Spleen (tissue), 7 donors: ENCODE results near the gene BRINP1.

Experiments
- CTCF ChIP-seq, 11 experiments: fragments of 200-600 bp in 7 of 11; fragments of 450-650 bp in 4 of 11; sonication (generic) in 4 of 11; IDR thresholded peaks in 8 of 11; conservative IDR thresholded peaks in 3 of 11; 1 replicate in 7 of 11; 2 replicates in 4 of 11; pipeline versions ENCODE4 v1.4.0 to v1.8.0; 2016 to 2021; ENCODE audit warnings: antibody characterized with exemption in 11 of 11, inconsistent platforms in 4 of 11, mild to moderate bottlenecking in 1 of 11
- POLR2AphosphoS5 ChIP-seq, 3 donors: sonication (generic); formaldehyde crosslinking; IDR thresholded peaks; one replicate each; pipeline ENCODE4 v1.5.1; 2017; ENCODE audit warnings: antibody characterized with exemption in 3 of 3
- donor health status: DM: no; HTN: no; CAD: no; lungs with moderate emphysema.
- donor health status: DM: no; HTN: no; CAD: no.
- donor health status: DM: no; HTN: no; CAD: no.

GRCh38 chr9:119282476-119283077 is 86.7 kb downstream of the BRINP1 start:
- no peak for TF ChIP-seq CTCF (IDR thresholded peaks at IDR 0.05 in 8 of 11, conservative IDR thresholded peaks at IDR 0.05 in 3 of 11)
- TF ChIP-seq POLR2AphosphoS5 (IDR thresholded peaks at IDR 0.05), result no peak
